HG03575 (cell line): Measurements from ENCODE around the gene MRAP.

Experiments
- ATAC-seq: cut with Tn5 transposase; IDR thresholded peaks from one replicate; pipeline ENCODE4 v1.9.1; 2021; ENCODE audit not compliant: unreplicated experiment, insufficient number of reproducible peaks, low FRiP score; ENCODE audit errors: extremely low read depth

MRAP gene

DNA sequence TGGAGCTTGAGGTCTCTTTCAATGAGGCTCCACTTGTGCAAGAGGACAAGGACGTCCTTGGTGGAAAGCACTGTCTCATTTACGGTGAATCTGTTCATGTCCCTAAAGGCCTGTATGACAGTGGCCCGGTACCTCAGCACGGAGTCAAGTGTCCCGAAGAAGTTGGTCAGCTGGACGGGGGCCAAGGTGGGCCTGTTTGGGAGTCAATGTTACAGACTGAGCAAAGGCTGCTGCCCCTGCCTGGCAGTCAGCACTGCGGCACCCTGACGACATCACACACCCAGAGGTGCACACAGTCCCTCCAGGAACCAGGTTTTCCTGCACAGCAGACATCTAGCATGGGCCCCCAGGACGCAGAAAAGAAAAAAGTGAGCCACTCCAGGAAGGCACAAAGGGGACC lies 19.1 kb downstream of the MRAP start:
- ATAC-seq = no peak

DNA sequence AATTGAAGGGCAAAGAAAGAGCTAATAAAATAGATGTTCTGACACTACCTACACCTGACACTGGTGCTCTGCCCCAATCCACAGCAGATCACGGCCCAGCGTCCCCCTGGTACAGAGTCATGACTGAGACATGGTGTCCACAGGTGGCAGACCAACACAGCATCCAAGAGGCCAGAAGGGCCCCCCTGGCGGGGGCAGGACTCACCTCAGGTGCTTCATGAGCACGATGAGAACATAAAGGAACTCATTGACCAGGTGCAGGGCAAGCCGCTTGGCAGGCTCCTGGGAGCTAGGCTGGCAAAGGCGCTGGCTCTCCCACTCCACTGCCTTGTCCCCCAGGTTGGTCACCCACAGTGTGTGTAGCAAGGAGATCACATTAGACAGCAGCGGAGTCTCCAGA lies 20.4 kb downstream of the MRAP start:
- ATAC-seq = no peak

DNA sequence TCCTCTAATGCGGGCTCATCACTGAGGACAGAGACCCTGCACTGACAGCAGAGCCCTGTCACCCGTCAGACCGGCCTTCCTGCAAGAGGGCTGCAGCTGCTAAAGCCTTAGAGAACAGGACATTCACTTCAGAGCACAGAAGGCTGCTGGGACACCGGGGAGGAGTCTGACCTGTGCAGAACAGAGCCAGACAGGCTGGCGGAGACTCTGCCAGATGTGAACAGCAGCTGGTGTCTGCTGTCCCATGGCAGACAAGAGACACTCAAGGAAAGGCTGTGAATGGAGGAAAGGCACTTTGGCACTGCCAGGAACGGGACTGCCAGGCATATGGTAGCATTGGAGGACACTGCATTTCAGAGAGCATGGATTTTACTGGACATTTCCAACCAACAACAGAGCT lies 21.4 kb downstream of the MRAP start:
- no peak for ATAC-seq

DNA sequence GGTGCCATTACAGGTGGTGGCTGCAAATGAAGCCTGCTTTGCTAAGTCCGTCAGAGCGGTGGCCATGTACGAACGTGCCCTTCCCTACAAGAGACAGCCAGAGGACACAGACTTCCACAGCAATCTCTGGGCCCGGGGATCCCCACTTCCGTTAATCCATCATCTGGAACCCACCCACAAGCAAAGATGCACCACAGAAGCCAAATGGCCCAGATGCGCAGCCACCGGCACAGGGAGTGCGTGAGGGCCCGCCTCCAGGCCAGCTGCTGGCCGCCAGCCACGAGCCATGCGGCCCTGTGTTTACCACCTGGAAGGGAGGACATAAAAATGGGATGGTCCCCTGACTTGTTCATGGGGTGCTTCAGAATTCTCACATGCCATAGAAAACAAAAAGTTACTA lies 22.1 kb downstream of the MRAP start:
- no peak for ATAC-seq

DNA sequence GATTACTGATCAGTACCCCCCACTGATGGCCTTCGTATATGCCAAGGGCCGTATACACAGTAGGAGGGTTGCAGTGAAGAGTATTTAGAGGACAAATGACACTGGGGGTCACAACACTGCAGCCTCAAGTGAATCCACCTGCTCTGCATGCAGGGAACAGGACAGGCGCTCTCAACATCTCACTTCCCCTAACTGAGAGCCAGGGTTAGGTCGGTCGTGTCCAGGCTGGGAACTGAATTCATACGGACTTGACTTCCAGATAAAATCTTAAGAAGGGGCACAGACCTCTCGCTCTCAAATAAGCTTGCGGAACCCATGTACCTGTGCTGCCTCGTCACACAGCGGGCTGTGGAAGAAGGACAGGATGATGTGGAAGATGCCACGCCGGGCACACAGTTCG lies 22.8 kb downstream of the MRAP start:
- no peak for ATAC-seq

DNA sequence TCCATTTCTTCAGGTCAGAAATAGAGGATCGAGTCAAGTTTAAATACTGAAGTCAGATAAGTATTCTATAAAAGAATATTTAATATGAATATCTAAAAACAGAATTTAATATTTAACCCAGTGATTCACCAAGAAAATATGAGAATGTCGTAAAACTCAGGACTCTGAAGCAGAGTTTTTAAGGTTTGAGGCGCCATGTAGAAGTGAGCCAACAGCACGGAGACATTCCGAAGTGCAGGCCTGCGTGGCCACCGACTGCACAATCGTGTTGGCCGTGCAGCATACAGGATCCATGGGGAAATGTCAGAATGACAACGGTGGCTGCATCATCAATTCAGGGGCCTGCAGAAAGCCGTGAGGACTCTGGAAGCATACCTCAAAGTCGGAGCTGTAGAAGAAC lies 23.4 kb downstream of the MRAP start:
- ATAC-seq = no peak

DNA sequence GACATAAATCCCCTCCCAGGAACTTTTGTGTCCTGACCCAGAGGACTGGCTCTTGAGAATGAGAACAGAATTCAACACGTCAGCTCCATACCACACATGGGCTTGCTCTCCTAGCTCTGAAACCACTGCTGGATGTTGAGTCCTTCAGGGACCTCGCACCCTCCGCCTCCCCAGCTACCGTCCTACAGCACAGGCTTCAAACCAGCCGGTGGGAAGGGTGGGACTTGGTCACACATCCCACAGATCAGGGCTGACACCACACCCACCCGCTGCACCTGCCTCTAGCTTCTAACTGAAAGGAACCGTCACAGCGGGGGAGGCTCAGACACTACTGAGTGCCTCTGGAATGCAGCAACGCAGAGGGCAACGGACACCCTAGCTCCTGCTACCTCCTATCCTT lies 24.0 kb downstream of the MRAP start:
- ATAC-seq = no peak

DNA sequence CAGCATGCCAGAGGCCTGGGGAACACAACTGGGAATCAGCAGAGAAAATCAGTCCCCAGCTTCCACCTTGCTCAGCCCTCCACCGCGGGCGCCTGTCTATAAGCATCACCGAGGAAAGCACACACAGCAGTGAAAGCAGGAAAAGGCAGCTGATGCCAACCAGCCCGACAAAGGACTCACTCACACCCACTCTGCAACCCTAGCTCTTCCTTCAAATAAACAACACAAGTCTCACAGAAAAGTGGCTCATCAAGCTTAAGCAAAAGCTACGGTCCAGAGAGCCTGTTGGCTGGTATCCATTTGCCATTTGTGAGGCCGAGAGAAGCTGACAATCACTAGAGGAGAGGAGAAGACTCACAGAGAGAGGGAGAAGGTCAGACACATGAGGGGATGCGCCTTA lies 27.1 kb downstream of the MRAP start:
- no peak for ATAC-seq

DNA sequence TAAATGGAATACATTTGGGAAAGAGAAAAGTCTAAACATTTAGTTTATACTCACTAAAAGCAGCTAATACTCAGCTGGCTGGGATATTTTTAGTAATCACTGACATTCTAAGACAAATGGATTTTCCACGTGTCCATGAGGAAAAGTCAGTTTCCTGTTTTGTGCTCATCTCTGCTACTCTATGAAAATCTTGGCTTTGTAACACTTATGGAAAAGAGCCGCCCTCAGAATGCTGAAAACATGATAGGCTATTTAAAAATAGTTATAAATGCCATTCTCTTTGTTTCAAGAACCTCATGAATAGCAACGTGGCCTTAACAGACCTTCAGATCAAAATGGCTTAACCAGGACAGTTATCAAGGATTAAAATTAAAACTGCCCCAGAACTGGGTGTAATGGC lies 29.9 kb downstream of the MRAP start:
- no peak for ATAC-seq

DNA sequence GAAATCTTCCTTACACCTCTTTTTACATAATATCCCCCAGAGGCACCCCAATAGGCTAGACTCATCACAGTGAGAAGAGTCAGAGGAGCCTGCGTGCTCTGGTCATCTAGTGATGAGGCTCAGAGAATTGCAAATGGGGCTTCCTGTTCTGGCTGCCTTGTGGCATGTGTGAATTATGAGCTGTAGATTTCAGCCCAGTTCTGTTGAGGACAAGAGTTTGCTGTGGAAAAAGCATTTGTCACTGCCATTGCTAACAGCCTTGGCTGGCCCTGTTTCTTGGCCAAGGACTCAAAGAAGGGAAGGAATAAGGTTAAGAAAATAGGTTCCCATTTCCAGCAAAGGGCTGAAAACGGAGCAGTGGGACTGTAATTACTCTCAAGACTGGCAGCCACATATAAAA lies 30.7 kb downstream of the MRAP start:
- ATAC-seq = no peak

DNA sequence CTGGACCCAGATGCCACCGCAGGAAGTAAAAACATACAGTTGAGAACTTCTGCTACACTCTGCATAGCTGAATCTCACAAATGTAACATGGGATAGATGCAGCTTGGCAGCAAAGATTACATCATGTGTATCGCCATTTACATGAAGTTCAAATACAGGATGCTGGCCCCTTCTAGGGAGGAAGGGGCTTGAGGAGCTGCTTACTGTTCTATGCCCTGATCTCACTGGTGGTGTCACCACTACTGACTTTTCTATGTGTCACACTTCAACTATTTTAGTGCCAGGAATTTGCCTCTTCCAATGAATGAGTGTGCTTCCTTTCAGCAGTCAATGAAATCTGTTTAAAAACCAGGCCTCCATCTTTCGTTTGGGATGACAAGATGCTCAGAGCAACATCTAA lies 31.1 kb downstream of the MRAP start:
- no peak for ATAC-seq

DNA sequence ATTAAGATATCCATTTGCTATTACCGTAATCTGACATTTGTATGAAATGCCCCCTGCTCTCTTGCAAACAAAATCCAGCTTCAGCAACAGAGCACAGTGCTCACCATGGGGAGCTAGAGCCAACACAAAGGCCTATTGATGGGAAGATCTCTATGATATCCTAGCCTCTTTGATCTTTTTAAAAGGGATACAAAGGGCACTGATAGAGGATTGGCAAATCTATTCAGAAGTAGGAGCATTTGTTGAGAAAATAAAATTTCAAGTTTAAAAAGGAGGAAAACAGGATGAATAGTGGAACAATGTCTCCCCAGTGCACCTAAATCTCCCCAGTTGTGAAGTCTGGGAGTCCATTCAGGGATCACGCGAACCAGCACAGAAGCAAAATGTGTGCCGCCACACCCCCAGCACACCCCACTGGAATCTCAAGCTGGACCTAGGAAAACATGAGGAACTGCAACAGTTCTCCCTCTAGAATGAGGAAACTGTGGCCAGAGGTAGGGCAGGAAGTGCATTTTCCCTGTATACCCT lies 32.2 kb downstream of the MRAP start:
- ATAC-seq = no peak

DNA sequence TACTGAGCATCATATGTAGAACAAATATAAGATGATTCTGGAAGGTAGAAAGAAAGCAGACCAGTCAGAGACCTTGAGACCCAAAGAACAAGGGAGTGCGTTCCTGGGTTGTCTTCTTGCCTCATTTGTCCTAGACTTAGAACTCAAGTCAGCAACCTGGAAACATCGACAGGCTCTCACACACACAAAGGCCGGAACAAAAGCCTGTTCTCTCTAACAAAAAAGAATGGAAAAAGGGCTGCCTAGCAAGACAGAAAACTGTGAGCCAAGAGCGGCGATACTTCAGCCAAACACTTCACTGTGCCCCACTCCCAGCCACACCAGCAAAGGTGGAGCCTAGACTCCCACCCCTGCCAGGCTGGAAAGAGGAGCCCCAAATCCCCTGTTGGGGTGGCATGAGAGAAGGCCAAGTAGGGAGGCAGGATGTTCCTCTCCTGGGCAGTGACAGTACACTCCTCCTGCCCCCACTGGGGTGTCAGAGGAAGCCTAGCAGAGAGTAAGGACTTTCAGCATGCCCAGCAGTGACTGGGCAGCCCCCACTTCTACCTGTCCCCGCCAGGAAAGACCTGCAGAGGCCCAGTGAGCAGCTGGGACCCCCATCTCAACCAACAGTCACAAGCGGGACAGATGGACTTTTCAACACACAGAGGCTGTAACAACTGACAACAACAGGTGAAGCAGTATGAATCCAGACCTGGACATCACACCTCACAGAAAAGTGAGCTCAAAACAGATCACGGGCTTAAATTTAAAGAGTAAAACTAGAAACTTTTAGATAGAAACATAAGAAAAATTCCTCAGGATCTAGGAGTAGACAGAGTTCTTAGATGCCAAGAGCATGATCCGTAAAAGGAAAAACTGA lies 33.0 kb downstream of the MRAP start:
- no peak for ATAC-seq

DNA sequence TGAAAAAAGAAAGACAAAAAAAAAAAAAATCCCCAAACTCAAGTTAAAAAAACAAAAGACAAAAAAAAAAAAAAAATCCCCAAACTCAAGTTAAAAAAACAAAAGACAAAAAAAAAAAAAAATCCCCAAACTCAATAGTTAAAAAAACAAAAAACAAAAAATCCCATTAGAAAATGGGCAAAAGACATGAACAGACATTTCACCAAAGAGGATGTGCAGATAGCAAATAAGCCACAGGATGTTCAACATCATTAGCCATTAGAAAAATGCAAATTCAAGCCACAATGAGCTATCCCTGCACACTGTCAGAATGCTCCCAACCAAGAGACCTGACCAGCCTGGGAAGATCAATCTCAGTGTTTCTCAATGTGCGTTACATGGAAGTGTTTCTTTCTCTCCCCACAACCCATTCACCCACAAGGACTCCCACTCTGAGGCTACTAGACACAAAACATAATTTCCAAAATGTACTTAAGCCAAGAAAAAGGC lies 33.9 kb downstream of the MRAP start:
- no peak for ATAC-seq

DNA sequence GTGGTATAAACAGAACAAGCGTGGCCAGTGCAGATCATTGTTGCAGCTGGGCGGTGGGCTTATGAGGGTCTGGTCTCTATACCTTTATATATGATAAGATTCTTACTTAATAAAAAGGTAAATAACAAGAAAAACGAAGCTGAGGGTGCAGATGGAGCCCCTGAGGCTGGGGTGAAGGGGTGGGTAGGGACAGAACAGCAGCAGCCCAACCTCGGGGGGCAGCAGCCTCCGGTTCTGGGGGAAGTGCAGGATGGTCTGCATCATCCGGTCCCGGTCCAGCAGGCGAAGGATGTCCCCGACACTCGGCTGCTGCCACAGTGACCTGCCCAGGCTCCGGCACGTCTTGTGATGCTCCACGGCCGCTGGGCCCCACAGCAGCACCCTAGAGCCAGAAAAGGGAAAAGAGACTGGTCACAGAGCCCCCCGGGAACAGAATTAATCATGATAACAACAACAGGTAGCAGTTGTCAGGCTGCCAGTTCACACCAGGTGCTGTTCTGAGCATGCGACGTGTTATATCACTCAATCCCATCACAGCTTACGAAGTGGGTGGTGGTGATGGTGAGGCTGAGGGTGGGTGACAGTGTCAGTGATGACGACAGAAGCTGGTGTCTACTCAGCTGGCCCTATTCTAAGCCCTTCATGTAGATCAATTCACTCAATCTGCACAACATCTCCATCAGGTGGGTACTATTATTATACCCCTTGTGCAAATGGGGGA lies 35.5 kb downstream of the MRAP start:
- ATAC-seq = no peak

DNA sequence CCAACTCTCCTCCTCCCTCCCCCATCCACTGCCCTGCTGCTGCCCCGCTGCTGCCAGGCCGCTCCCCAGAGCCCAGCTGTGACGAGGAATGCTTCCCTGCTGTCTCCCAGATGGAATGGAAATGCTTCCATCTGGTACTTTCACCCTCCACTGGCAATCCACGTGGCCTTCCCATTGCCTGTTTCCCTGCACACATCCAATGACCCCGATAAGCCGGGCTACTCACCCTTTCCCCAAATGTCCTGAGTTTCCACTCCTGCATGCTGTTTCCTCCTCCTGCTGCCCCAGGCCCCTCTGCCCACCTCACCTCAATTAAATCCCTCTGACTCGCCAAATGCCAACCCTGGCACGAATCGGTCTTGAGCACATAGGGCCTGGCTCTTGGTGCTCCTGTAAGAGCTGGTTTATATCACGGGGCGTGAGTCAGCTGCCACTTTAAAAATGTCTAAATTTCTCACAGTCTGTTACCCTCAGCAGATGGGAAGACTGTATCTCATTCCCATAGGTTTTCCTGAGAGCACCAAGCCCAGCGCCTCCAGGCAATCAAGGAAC lies 36.4 kb downstream of the MRAP start:
- ATAC-seq = no peak

DNA sequence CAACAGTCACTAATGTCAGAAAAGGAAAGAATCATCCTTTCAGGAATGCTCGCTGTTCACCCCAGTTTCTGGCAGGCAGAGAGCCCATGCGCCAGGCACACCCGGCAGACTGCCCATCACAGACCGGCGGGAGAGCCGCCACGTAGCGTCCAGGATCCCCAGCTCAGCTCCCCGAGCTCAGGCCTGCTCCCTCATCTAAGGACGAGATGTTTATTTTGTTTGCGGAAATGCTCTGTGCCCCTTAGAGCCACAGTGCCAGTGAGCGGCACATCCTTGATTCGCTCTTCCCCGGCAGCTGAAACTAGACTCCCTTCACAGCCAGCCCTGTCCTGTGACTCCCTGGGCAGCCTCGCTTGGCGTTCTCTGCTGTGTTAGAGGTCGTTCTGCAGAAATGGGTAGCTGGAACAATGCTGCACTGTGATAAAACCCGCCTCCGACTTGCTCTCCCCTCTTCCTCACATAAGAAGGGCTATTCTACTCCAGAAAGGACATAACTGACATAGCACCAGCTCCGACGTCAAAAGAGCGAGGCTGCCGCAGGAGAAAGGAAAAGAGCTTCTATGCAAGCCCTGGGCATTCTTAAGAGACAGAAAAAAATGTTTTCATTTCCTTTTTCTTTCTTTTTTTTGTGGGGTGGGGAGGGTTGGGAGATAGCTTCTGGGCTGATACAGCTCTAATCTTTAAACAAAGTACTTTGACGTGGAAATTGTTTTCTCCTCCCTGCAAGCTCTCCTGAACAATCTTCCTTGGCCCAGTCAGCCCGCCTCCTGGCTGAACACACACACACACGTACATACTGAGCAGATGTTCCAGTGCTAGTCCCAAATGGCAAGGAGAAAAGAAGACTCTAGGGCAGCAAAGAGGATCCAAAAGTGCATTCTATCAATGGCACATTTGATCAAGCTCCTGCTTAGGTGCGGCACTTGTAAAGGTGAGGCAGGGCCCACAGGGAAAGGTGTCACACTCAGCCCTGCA lies 37.2 kb downstream of the MRAP start:
- ATAC-seq = no peak

DNA sequence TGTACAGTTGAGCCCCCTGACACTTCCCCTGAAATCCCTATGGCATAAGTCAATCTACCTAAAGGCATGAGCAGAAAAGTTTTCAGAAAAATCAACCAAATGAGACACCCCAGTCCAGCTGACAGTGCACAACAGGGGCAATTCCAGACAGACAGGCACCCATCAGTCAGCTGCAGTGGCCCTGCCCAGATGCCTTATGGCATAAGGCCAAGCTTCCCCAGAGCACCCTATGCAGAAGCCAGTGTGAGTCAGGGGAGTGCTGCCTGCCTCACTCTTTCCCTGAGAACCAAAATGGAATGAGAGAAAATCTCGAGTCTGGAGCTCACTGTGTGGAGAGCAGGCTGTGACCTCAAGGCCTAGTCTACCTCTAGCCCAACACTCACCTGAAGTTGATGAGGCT lies 38.1 kb downstream of the MRAP start:
- ATAC-seq = no peak

DNA sequence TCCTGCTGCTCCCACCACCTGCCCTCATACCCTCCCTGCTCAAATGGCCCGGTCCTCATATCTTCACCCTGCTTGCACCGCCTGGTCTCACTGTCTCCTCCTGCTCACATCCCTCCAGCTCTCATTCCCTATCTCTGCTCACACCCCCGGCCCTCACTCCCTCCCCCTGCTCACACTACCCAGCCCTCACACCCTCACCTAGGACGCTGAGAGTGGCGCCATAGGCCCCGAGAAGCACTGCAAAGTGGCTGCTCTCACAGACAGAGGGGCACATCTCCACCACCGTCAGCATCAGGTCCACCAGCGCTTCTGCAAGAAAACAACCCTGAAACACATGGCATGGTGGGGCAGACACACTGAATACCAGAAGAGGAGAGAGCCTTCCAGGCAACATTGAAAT lies 38.6 kb downstream of the MRAP start:
- no peak for ATAC-seq
